ENCODE data around the gene EIF3L.

Gene EIF3L

GRCh38 chr22:37855462-37855861 lies 6.2 kb downstream of the EIF3L start:
- no peak for DNase-seq

- no peak for DNase-seq
Observed at GRCh38 chr22:37860796-37861421, 11.7 kb downstream of the EIF3L start.

GRCh38 chr22:37862570-37863325 lies 13.5 kb downstream of the EIF3L start:
- no peak for DNase-seq

- DNase-seq = no peak
Observed at GRCh38 chr22:37865510-37865909, 16.3 kb downstream of the EIF3L start.

- no peak for DNase-seq
Observed at GRCh38 chr22:37870273-37870672, 21.1 kb downstream of the EIF3L start.

DNA sequence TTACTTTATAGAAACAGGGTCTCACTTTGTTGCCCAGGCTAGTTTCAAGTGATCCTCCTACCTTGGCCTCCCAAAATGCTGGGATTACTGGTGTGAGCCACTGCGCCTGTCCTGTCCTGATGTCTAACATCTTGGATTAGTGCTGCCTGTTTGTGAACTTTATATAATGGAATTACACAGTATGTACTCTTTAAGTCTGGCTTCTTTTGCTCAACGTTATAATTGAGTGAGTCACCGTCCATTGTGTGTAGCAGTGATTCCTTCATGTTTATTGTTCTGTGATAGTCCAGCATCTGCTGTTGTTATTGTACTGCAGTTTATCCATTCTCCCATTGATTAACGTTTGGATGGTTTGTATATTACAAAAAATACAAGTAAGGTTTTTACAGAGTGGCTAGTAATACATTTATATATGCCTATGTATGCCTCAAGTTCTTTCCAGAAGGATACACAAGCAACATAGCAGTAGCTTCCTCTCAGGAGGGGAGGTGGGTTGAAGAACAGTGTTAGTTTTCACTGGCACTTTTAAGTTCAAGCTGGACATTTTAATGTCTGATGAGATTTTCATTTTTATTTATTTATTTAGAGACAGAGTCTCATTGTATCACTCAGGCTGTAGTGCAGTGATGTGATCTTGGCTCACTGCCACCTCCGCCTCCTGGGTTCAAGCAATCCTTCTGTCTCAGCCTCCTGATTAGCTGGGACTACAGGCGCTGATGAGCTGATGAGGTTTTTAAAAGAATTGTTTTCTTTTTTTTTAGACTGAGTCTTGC lies 31.6 kb downstream of the EIF3L start:
- DNase-seq = no peak

GRCh38 chr22:37884420-37884819 lies 35.2 kb downstream of the EIF3L start:
- no peak for DNase-seq

GRCh38 chr22:37887584-37888378 lies 38.6 kb downstream of the EIF3L start:
- DNase-seq = no peak

DNA sequence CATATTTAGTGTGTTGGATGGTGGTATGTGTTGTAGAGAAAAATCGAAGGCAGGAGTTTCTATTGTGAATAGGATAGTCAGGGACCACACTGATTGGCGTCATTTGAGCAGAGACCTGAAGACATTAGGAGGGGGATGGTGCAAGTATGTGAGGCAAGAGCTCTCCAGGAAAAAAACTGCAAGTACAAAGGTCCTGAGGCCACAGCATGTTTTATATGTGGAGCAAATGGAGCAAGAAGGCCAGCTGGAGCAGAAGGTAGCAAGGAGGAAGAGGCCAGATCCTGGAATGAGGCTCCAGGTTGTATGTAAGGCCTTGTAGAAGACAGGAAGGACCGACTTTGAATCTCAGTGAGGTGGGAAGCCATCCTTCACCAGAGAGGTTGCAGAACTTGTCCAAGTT lies 42.7 kb downstream of the EIF3L start:
- DNase-seq = no peak

GRCh38 chr22:37892566-37893335 lies 43.5 kb downstream of the EIF3L start:
- no peak for DNase-seq

GRCh38 chr22:37893583-37893983 lies 44.4 kb downstream of the EIF3L start:
- DNase-seq = no peak

GRCh38 chr22:37894939-37895670 lies 45.9 kb downstream of the EIF3L start:
- no peak for DNase-seq

- DNase-seq = peak; percentile 14
Observed at GRCh38 chr22:37896181-37896592, 47.0 kb downstream of the EIF3L start.

GRCh38 chr22:37896939-37897338 lies 47.7 kb downstream of the EIF3L start:
- no peak for DNase-seq

GRCh38 chr22:37897807-37898206 lies 48.6 kb downstream of the EIF3L start:
- no peak for DNase-seq

DNA sequence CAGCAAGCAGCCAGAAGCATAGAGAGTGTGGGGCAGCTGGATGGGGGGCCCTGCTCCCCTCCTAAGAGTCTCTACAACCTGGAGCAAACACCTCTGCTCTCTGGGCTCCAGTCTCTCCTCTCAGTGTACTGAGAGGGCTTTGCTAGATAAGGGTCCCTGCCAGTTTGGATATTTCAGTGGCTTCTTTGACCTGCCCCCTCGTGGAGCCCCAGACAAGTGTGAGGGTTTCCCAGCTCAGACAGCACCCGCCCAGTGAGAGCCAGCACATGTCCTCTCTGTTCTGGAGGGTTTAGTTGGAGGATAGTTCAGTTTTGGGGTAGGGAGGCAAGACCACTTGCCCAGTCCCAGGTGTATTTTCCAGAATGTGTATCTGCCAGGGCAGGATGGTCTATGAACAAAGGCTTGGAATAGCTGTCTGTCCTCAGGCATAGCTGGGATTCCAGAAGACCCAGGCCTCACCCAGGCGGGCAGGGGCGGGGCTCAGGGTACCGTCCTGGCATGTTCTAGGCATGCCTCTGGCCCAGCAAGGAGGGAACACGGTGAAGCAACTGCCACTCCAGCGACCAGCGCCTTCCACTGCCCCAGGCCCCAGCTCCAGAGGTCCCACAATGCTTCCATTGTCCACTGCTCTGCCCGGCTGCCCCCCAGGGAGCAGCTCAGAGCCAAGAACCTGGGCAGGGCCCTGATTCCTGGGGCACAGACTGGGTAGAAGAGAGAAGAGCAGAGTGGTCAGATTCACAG lies 49.4 kb downstream of the EIF3L start:
- no peak for DNase-seq

DNA sequence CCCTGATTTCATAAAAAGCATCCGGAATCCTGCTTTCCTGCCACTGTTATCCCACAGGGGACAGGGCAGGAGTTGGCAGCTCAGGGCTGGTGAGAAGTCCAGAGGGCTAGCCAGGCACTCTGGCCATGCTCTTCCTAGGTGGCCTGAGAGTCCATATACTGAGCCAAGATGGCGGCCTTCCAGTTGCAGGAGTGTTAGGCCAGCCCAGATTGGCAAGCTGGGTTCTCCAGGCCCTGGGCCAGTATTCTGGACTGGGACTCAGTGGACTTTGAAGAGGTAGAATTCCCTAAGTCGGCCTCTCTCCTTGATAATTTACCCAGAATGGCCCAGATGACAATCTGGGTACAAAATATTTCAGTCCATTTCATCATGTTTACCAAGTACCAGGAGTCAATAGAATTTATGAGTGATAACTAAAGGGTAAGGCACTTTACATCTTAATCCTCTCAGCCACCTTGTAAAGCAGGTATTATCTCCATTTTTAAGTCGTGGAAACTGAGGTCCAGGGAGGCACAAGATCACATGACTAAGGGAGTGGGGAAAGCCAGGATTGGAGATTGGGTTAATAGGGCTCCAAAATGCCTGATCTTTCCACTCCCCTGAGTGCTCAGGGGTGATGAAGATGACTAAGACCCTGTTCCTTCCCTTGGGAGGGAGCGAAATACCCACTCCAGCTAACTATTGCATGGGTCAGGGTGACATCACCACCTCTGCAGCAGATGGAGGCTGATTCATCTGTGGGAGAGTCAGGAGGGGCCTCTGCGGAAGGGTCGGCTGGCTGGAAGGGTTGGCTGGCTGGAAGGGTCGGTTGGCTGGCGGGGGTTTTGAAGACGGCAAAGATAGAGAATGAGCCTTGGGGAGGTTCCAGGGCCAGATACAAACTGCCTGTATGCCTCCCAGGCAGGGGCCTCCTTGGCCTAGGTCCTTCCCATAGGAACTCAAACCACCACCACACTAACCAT lies 55.6 kb downstream of the EIF3L start:
- no peak for DNase-seq

- peak; percentile 45 for DNase-seq
Observed at GRCh38 chr22:37905534-37906363, 56.5 kb downstream of the EIF3L start, which contains the start of gene MICALL1. TSS of gene MICALL1 (plus strand) at chr22:37906297. CDS start at chr22:37906423, 126 bp downstream.
